GM23338 (cell line): ENCODE measurements around the gene BICRAL. TPM values are rescaled to one million over a fixed set of nuclear protein-coding genes. Genes with fewer than 3 reads are reported as not detected.
A peak's percentile ranks its signal among the peaks of the same experiment; 100 is the strongest.

ENCODE experiments used
- ATAC-seq: fragments of 200-7000 bp; cut with Tn5 transposase; 3 replicates; pipeline ENCODE4 v1.9.1; 2020
- DNase-seq: peaks from one replicate; pipeline ENCODE4 v3.0.0-alpha.2; 2015; ENCODE audit warnings: low spot score
- H2AFZ ChIP-seq: fragments of 200-600 bp; sonication (generic); 2 replicates; pipeline ENCODE4 v1.8.0; 2016; ENCODE audit warnings: antibody characterized with exemption, mild to moderate bottlenecking, moderate library complexity
- H3F3A ChIP-seq: fragments of 200-600 bp; sonication (generic); replicated peaks from 2 replicates; pipeline ENCODE4 v1.8.0; 2017; ENCODE audit warnings: antibody characterized with exemption, mixed run types, low read depth
- H3K27ac ChIP-seq: fragments of 200-600 bp; sonication (generic); 2 replicates; pipeline ENCODE4 v1.6.1; 2016; ENCODE audit warnings: low read depth
- H3K27me3 ChIP-seq: fragments of 200-600 bp; sonication (generic); 2 replicates; pipeline ENCODE4 v1.8.0; 2016; ENCODE audit warnings: mild to moderate bottlenecking, mixed run types, moderate library complexity; ENCODE audit not compliant: insufficient read depth
- H3K36me3 ChIP-seq: fragments of 200-600 bp; sonication (generic); 2 replicates; pipeline ENCODE4 v1.8.0; 2016; ENCODE audit warnings: mild to moderate bottlenecking; ENCODE audit not compliant: insufficient read depth
- H3K4me1 ChIP-seq: fragments of 200-600 bp; sonication (generic); 2 replicates; pipeline ENCODE4 v1.8.0; 2016; ENCODE audit warnings: mild to moderate bottlenecking, moderate library complexity; ENCODE audit not compliant: insufficient read depth
- H3K4me2 ChIP-seq: fragments of 200-600 bp; sonication (generic); 2 replicates; pipeline ENCODE4 v1.7.1; 2017; ENCODE audit warnings: mixed run types
- H3K4me3 ChIP-seq: fragments of 200-600 bp; sonication (generic); 2 replicates; pipeline ENCODE4 v1.6.1; 2016; ENCODE audit warnings: mixed run types
- H3K79me2 ChIP-seq: fragments of 200-600 bp; sonication (generic); replicated peaks from 2 replicates; pipeline ENCODE4 v1.8.0; 2017; ENCODE audit warnings: mild to moderate bottlenecking; ENCODE audit not compliant: insufficient read depth
- H3K9me2 ChIP-seq: fragments of 200-600 bp; sonication (generic); 2 replicates; pipeline ENCODE4 v1.8.0; 2017; ENCODE audit not compliant: insufficient read depth
- H4K20me1 ChIP-seq: fragments of 200-600 bp; sonication (generic); replicated peaks from 2 replicates; pipeline ENCODE4 v1.8.0; 2017; ENCODE audit warnings: mild to moderate bottlenecking; ENCODE audit not compliant: insufficient read depth
- H3K27ac Mint-ChIP-seq: 2 replicates; pipeline ENCODE4 v1.8.0; 2020; ENCODE audit warnings: inconsistent platforms, mild to moderate bottlenecking, moderate library complexity, mixed read lengths
- H3K27me3 Mint-ChIP-seq: 3 replicates; pipeline ENCODE4 v1.8.0; 2022; ENCODE audit warnings: low read depth, mild to moderate bottlenecking, moderate library complexity, mixed read lengths, inconsistent platforms; ENCODE audit not compliant: insufficient read depth, poor library complexity
- H3K36me3 Mint-ChIP-seq: 3 replicates; pipeline ENCODE4 v1.8.0; 2021; ENCODE audit warnings: low read depth, mild to moderate bottlenecking, inconsistent platforms, moderate library complexity, mixed read lengths
- H3K4me1 Mint-ChIP-seq: 3 replicates; pipeline ENCODE4 v1.8.0; 2020; ENCODE audit warnings: mild to moderate bottlenecking, inconsistent platforms, mixed read lengths
- H3K4me3 Mint-ChIP-seq: 3 replicates; pipeline ENCODE4 v1.8.0; 2021; ENCODE audit warnings: moderate library complexity, mild to moderate bottlenecking, inconsistent platforms, mixed read lengths
- H3K9me3 Mint-ChIP-seq: 3 replicates; pipeline ENCODE4 v1.8.0; 2020; ENCODE audit warnings: moderate library complexity, mild to moderate bottlenecking, inconsistent platforms, mixed read lengths
- CREB1 ChIP-seq: fragments of 250-450 bp; sonication (Bioruptor Pico); IDR thresholded peaks from 2 replicates; pipeline ENCODE4 v1.5.0; 2020; ENCODE audit warnings: low read depth, mild to moderate bottlenecking, moderate library complexity
- EZH2 ChIP-seq: fragments of 200-600 bp; sonication (generic); IDR thresholded peaks from one replicate; pipeline ENCODE4 v1.8.0; 2017; ENCODE audit warnings: antibody characterized with exemption, mild to moderate bottlenecking, low read depth; ENCODE audit not compliant: unreplicated experiment
- EZH2phosphoT487 ChIP-seq: fragments of 200-600 bp; sonication (generic); IDR thresholded peaks from one replicate; pipeline ENCODE4 v1.8.1; 2018; ENCODE audit warnings: antibody characterized with exemption; ENCODE audit not compliant: unreplicated experiment
- JUNB ChIP-seq: IDR thresholded peaks from one replicate; pipeline ENCODE4 v1.6.1; 2016; ENCODE audit warnings: antibody characterized with exemption; ENCODE audit not compliant: unreplicated experiment
- NANOG ChIP-seq: IDR thresholded peaks from 2 replicates; pipeline ENCODE4 v1.6.1; 2016; ENCODE audit warnings: antibody characterized with exemption, borderline replicate concordance
- POLR2AphosphoS5 ChIP-seq: IDR thresholded peaks from 2 replicates; pipeline ENCODE4 v1.6.1; 2016; ENCODE audit warnings: antibody characterized with exemption, low read depth
- REST ChIP-seq: IDR thresholded peaks from one replicate; pipeline ENCODE4 v1.6.1; 2018; ENCODE audit warnings: antibody characterized with exemption; ENCODE audit not compliant: unreplicated experiment
- STAT1 ChIP-seq: IDR thresholded peaks from one replicate; pipeline ENCODE4 v1.6.1; 2016; ENCODE audit warnings: antibody characterized with exemption; ENCODE audit not compliant: unreplicated experiment
- ZNF114 ChIP-seq: fragments of 250-450 bp; sonication (Bioruptor Pico); IDR thresholded peaks from 2 replicates; pipeline ENCODE4 v1.5.0; 2020; ENCODE audit warnings: mild to moderate bottlenecking, moderate library complexity
- ZNF331 ChIP-seq: fragments of 250-450 bp; sonication (Bioruptor Pico); IDR thresholded peaks from 2 replicates; pipeline ENCODE4 v1.5.0; 2020; ENCODE audit warnings: low read depth, mild to moderate bottlenecking, moderate library complexity
- polyA plus RNA-seq: library from polyadenylated mRNA; unstranded; fragments of >200 nt; fragmentation: Nextera tagmentation; extraction: Ambion mirVana; gene quantifications from 2 replicates; pipeline ENCODE4 v1.2.1, GENCODE V29; 2016
- total RNA-seq: library from RNA; depleted of rRNA; stranded (reverse); fragments of >200 nt; shearing (Covaris generic); gene quantifications from 2 replicates; pipeline ENCODE4 v1.2.3, GENCODE V29; 2014
- TF ChIP-seq, protein P1 (sequence below): IDR thresholded peaks from 2 replicates; pipeline ENCODE4 v1.6.1; 2016; ENCODE audit warnings: antibody characterized with exemption
- TF ChIP-seq, protein P2 (sequence below), 2 experiments: fragments of 200-600 bp in 1 of 2; sonication (generic) in 1 of 2; conservative IDR thresholded peaks; 2 replicates each; pipeline versions ENCODE4 v1.5.1 to v1.6.1; 2016 to 2017; ENCODE audit warnings: antibody characterized with exemption in 2 of 2, low read depth in 2 of 2, mild to moderate bottlenecking in 2 of 2, moderate library complexity in 1 of 2
- TF ChIP-seq, protein P3 (sequence below): fragments of 250-450 bp; sonication (Bioruptor Pico); IDR thresholded peaks from 2 replicates; pipeline ENCODE4 v1.5.0; 2020; ENCODE audit warnings: mild to moderate bottlenecking, moderate library complexity

The BICRAL gene
- total and polyA plus RNA-seq, 2 experiments from 2014 or later = 3.4 to 11.7 TPM

DNA sequence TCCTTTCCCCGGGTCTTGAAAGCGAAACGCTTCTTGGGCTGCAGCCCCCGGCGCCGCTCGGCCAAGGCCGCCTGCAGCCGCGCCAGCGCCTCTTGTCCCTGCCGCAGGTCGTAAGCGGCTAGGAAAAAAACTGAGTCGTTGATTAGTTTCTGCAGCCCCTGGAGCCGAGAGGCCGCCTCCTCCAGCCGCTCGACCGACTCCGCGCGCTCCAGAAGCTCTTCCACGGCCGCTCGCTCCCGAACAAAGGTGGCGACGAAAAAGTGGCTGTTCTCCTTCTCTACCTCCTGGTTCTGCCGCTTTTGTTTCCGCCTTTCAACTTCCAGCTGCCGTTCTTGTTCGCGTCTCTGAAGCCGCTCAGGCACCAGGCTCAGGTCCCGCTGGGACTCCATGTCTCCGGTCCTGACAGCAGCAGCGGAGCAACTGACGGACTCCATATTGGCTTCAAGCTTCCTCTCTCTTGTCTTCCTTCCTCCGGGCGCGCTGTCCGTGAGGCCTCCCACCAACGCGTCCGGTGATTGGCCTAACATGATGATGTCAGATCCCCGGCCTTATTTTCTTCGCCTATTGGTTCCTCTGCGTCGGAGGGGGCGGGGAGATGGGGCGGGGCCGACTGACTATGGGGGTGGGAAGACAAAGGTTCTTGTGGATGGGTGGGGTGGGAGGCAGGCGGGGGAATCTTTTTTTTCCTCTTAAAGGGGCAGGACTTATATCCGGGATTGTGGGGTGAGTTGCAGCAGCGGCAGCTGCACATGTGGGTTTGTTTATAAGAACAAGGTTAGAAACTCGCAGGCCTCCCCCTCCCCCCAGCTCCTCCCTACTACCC, 36.0 kb upstream of the BICRAL start, which contains the start of gene TBCC:
Gene TBCC (minus strand): TSS at position 464 of the 823 bp plus-strand sequence. CDS start 30 bp downstream, at position 434.
- 0 out of 2 replicates have a peak within 1 kb of the TSS, but pooled peaks have one; percentile 53 for H2AFZ ChIP-seq
- H3F3A ChIP-seq = peaks cover 10% of the 10 kb centered on the region
- H3K4me2 ChIP-seq = peak within 1 kb of the TSS; percentile 90
- peaks cover 11% of the 10 kb centered on the region for H3K27me3 Mint-ChIP-seq
- peak; percentile 79 for TF ChIP-seq CREB1 (CRISPR knock-in tag)
- no peak for TF ChIP-seq REST
- TF ChIP-seq EZH2 = no peak
- TF ChIP-seq, protein P1, sequence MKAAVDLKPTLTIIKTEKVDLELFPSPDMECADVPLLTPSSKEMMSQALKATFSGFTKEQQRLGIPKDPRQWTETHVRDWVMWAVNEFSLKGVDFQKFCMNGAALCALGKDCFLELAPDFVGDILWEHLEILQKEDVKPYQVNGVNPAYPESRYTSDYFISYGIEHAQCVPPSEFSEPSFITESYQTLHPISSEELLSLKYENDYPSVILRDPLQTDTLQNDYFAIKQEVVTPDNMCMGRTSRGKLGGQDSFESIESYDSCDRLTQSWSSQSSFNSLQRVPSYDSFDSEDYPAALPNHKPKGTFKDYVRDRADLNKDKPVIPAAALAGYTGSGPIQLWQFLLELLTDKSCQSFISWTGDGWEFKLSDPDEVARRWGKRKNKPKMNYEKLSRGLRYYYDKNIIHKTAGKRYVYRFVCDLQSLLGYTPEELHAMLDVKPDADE = peak; percentile 52; the same call in 1 of the 2 replicates
- TF ChIP-seq, protein P2, sequence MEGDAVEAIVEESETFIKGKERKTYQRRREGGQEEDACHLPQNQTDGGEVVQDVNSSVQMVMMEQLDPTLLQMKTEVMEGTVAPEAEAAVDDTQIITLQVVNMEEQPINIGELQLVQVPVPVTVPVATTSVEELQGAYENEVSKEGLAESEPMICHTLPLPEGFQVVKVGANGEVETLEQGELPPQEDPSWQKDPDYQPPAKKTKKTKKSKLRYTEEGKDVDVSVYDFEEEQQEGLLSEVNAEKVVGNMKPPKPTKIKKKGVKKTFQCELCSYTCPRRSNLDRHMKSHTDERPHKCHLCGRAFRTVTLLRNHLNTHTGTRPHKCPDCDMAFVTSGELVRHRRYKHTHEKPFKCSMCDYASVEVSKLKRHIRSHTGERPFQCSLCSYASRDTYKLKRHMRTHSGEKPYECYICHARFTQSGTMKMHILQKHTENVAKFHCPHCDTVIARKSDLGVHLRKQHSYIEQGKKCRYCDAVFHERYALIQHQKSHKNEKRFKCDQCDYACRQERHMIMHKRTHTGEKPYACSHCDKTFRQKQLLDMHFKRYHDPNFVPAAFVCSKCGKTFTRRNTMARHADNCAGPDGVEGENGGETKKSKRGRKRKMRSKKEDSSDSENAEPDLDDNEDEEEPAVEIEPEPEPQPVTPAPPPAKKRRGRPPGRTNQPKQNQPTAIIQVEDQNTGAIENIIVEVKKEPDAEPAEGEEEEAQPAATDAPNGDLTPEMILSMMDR (conservative IDR thresholded peaks at IDR 0.05; ENCODE audit: low read depth in 2 of 2) = no peak
- TF ChIP-seq POLR2AphosphoS5 = peak; percentile 96
- no peak for TF ChIP-seq EZH2phosphoT487
- no peak for TF ChIP-seq ZNF114 (CRISPR knock-in tag)
- TF ChIP-seq ZNF331 (CRISPR knock-in tag) = no peak
- TF ChIP-seq JUNB = no peak
- TF ChIP-seq NANOG = no peak
- TF ChIP-seq, protein P3, sequence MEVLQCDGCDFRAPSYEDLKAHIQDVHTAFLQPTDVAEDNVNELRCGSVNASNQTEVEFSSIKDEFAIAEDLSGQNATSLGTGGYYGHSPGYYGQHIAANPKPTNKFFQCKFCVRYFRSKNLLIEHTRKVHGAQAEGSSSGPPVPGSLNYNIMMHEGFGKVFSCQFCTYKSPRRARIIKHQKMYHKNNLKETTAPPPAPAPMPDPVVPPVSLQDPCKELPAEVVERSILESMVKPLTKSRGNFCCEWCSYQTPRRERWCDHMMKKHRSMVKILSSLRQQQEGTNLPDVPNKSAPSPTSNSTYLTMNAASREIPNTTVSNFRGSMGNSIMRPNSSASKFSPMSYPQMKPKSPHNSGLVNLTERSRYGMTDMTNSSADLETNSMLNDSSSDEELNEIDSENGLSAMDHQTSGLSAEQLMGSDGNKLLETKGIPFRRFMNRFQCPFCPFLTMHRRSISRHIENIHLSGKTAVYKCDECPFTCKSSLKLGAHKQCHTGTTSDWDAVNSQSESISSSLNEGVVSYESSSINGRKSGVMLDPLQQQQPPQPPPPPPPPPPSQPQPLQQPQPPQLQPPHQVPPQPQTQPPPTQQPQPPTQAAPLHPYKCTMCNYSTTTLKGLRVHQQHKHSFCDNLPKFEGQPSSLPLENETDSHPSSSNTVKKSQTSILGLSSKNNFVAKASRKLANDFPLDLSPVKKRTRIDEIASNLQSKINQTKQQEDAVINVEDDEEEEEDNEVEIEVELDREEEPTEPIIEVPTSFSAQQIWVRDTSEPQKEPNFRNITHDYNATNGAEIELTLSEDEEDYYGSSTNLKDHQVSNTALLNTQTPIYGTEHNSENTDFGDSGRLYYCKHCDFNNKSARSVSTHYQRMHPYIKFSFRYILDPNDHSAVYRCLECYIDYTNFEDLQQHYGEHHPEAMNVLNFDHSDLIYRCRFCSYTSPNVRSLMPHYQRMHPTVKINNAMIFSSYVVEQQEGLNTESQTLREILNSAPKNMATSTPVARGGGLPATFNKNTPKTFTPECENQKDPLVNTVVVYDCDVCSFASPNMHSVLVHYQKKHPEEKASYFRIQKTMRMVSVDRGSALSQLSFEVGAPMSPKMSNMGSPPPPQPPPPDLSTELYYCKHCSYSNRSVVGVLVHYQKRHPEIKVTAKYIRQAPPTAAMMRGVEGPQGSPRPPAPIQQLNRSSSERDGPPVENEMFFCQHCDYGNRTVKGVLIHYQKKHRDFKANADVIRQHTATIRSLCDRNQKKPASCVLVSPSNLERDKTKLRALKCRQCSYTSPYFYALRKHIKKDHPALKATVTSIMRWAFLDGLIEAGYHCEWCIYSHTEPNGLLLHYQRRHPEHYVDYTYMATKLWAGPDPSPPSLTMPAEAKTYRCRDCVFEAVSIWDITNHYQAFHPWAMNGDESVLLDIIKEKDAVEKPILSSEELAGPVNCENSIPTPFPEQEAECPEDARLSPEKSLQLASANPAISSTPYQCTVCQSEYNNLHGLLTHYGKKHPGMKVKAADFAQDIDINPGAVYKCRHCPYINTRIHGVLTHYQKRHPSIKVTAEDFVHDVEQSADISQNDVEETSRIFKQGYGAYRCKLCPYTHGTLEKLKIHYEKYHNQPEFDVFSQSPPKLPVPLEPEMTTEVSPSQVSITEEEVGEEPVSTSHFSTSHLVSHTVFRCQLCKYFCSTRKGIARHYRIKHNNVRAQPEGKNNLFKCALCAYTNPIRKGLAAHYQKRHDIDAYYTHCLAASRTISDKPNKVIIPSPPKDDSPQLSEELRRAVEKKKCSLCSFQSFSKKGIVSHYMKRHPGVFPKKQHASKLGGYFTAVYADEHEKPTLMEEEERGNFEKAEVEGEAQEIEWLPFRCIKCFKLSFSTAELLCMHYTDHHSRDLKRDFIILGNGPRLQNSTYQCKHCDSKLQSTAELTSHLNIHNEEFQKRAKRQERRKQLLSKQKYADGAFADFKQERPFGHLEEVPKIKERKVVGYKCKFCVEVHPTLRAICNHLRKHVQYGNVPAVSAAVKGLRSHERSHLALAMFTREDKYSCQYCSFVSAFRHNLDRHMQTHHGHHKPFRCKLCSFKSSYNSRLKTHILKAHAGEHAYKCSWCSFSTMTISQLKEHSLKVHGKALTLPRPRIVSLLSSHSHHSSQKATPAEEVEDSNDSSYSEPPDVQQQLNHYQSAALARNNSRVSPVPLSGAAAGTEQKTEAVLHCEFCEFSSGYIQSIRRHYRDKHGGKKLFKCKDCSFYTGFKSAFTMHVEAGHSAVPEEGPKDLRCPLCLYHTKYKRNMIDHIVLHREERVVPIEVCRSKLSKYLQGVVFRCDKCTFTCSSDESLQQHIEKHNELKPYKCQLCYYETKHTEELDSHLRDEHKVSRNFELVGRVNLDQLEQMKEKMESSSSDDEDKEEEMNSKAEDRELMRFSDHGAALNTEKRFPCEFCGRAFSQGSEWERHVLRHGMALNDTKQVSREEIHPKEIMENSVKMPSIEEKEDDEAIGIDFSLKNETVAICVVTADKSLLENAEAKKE (CRISPR knock-in tag) = no peak
- TF ChIP-seq STAT1 = no peak
- peaks cover 16% of the 10 kb centered on the region for H3K4me1 Mint-ChIP-seq
- peak within 1 kb of the TSS; percentile 96 for H3K4me3 Mint-ChIP-seq
- H3K27me3 ChIP-seq = no peaks in the 10 kb centered on the region
- ATAC-seq (peak; percentile 75), DNase-seq (peak; percentile 99)
- peaks cover 9% of the 10 kb centered on the region for H3K36me3 Mint-ChIP-seq
- no peaks in the 10 kb centered on the region for H3K4me1 ChIP-seq
- H3K4me3 ChIP-seq = peak within 1 kb of the TSS; percentile 90
- H3K79me2 ChIP-seq = peaks cover 41% of the 10 kb centered on the region
- no peaks in the 10 kb centered on the region for H3K36me3 ChIP-seq
- H3K9me3 Mint-ChIP-seq = no peaks in the 10 kb centered on the region; the same call in 2 of the 3 replicates
- peak within 1 kb of the TSS; percentile 98 for H3K27ac Mint-ChIP-seq
- peaks cover 11% of the 10 kb centered on the region; the same call in 1 of the 2 replicates for H4K20me1 ChIP-seq
- H3K27ac ChIP-seq = peak within 1 kb of the TSS; percentile 98
- no peaks in the 10 kb centered on the region for H3K9me2 ChIP-seq
